ENCODE measurements around the gene TSPYL4.

TSPYL4 gene

DNA sequence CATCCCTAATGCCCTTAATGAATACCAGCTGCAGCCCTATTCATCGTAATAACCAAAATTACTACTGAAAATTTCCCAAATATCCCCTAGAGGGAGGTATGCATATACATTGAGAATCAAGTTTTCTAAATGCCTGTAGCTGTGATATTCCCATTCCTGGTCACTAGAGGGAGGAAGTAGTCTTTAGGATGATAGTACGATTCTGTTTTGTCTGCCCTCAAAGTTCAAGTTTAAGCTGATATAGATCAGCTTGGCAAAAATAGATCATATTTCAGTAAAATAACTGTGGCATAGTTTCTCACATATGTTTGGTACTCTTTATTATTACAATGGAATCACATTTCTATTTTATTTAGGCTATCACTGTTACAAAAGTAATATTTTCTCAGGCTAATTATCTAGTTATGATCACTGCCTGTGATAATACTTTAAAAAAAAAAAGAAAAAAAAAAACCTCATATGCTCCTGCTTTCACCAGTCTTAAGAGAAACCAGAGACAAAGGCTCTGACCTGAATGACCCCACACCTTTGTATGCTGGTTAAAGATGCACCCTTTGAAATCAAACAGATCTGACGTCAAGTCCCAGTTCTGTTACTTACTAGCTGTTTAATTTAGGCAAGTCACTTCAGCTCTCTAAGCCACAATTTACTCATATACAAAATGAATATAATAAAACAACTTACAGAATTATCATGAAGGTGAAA, 14.9 kb upstream of the TSPYL4 start:
- no peak for DNase-seq

DNA sequence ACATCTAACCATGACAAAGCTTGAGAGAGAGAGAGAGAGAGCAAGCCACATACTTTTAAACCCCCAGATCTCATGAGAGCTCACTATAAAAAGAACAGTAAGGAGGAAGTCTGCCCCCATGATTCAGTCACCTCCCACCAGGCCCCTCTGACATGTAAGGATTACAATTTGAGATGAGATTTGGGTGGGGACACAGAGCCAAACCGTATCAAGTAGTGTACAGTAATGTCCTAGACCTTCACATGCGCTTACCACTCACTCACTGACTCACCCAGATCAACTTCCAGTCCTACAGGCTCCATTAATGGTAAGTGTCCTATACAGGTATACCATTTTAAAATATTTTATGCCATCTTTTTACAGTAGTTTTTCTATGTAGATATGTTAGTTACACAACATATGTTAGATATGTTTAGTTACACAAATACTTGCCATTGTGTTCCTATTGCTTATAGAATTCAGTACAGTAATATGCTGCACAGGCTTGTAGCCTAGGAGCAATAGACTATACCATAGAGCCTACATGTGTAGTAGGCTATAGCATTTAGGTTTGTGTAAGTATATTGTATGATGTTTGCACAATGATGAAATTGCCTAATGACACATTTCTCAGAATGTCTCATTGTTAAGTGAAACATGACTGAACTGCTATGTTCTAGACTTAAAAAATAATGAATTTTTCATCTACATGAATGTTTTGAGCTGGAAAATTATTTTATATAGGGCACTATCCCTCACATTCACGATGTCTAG, 14.1 kb upstream of the TSPYL4 start:
- no peak for DNase-seq

DNA sequence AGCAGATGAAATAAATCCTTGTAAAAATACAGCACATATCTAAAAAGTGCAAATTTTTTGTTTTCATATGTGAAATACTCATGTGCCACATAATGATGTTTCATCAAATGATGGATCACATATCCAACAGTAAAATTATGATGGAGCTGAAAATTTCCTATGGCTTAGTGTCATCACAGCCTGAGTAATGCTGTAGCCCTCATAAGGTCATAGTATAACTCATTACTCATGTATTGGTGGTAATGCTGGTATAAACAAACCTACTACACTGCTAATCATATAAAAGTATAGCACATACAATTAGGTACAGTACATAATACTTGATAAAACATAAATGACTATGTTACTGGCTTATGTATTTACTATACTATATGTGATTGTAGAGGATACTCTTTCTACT, 12.9 kb upstream of the TSPYL4 start:
- no peak for DNase-seq

DNA sequence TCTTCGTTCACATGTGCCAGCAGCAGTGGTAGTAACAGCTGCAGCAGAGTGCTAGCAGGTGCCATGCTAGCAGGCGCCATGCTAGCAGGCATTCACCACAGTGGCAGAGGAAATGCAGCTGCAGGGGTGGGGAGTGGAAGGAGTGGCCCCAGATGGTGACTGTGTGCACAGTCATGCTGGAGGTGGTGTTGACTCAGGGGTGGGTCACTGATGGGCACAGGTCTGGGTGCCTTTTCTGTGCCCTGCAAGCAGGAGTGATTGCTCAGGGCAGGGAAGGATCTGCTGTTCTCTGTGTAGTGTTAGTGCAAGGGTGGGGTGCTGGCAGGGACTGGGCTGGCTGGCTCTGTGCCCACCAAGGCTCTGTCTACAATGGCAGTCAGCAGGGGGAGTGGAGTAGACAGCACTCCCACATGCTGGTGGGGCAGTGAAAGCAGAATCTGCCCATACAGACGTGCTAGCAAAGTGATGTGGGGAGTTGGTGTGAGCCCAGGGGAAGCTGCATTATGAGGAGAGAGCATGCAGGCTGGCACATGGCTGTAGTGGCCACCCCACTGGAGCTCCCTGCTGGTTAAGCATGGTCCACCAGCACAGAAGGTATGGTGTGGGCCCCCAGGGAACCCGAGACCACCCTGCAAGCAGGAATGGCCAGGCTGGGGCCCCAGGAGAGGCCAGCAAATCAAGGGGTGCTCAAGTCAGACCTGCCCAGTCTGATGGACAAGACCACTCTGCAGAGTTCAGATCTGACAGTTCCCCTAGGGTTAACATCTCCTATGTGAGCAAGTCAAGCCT, 11.4 kb upstream of the TSPYL4 start:
- DNase-seq = no peak

DNA sequence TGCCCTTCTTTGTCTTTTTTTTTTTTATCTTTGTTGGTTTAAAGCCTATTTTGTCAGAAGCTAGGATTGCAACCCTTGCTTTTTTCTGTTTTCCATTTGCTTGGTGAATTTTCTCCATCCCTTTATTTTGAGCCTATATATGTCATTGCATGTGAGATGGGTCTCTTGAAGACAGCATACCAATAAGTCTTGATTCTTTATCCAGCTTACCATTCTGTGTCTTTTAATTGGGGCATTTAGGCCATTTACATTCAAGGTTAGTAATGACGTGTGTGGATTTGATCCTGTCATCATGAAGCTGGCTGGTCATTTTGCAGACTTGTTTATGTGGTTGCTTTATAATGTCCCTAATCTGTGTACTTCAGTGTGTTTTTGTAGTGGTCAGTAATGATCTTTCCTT, 9.5 kb upstream of the TSPYL4 start:
- no peak for DNase-seq

DNA sequence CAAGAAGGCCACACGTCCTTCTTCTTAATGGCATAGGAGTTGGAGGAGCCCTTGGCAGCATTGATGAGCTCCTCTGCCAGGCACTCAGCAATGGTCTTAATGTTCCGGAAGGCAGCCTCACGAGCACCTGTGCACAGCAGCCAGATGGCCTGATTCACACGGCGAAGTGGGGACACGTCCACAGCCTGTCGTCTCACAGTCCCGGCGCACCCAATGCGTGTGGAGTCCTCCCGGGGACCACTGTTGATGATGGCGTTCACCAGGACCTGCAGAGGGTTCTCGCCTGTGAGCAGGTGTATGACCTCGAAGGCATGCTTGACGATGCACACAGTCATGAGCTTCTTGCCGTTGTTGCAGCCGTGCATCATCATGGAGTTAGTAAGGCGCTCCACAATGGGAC, 4.6 kb upstream of the TSPYL4 start:
- no peak for DNase-seq

DNA sequence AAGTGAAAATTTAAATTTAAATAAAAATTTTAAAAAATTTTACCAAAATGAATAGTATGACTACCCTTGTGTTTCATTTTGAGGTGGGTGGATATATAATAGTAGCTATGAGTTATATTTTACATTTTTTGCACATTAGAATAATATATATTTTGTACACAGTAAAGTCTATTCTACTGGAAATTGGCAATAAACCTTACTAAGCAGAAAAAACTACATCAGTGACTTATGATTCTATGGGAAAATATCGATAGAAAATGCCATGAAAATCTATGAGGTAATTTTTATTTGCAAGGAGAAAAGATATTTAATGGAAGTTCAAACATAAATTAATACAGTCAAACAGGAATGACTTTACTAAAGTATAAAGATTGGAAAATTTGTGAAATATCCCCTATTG, 2.8 kb upstream of the TSPYL4 start:
- no peak for DNase-seq

DNA sequence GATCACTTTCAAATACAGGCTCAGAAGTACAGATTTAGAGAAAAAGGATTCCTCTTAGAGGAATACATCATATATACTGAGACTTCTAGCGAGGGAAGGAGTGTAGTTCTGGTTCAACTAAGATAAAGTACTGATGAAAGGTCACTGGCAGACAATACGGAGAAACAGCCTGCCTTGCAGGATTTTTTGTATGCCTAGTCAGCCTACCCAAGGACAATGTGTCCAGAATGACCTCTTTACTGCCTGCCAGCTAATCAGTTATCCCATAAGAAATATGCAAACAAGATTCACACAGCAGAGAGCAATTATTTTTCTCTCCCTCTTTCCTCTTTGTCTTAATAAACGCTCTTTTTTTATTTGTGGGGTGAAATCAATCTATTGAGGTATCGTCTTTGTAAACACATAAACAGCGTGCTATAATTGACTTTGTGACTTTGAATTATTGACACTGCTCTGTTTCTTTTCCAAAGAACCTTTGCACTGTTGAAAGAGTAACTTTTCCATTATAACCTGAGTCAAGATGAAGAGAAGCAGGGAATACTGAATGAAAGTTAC, 1.4 kb upstream of the TSPYL4 start:
- DNase-seq = no peak

DNA sequence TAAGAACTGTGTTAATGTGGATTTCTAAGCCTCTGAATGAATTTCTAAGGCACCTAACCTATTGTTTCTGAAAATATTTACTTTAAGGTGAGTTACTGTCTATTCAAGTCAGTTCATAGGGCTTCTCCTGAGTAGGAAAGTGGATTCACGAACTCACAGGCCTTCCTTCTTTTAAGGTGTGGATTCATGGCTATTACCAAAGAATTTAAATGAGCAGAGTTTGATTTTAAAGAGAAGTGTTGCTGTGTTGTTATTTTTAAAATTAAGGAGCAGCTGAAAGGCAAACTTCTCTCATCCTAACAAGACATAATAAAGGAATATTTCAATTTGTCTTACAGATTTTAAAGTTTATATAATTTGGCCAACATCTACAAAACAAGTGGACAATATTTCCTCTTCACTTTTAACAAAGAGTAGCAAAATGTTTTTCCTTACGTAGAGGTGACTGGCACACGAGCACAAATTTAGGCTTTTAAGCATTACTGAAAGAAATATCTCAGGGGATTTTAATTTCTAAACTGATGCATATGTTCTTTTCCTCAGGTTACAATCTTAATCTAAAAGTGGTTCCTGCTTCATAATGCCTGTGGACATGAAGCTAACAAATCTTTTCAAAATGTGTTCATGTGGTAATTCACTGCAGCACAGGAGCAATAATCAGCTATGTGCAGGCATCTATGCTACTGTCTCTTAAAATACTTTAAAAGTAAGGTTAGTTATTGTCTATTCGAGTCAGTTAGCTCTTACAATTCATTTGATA, 602 bp upstream of the TSPYL4 start:
- no peak for DNase-seq

DNA sequence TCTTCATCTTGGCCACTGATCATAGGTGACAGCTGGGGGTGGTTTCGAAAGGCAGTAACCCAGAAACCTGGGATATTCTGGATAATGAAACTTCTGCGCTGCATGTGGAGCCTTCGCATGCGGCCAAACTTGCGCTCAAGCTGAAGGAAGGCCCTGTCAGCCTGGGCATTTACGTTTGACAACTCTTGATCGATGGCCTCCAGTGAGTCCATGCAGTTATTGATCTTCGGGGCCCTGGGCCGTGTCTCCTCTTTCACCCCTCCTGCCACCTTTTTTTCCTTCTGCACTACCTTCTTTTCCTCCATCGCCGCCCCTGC, 729 bp downstream of the TSPYL4 start:
- no peak for DNase-seq

DNA sequence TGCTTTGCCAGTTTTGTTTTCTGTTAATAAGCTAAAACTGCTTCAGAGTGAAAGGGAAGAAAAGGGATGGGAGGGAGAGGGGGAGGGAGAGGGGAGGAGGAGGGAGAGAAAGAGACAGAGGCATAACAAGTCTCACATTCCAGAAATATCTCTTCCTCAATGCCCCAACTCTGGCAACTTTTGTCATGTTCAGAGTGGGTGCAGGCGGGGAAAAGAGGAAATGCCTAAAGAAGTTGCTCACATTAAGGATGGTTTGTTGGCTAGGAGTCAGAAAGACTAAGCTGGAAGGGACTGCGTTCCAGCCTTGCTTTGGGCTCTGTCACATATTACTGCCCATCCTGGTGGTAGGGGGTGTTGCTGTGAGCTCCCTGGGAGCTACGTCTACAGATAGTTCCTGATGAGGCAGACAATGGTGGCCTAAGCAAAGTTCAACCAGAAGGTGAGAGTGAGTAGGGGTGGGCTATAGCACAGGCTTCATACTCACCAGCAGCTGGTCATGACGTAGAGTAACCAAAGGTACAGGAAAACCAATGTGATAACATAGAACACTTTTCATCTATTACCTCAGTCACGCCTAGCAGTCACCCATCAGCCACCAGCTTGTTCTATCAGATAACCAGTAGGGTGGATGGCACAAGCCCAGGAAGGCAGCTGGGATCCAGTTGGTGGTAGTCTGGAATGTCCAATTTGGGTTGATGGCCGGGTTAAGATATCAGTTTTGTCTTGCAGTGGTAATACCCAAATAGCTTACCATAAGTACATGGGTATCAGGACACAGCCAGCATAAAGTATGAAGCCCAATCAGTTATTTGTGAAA, 2.1 kb downstream of the TSPYL4 start:
- no peak for DNase-seq

DNA sequence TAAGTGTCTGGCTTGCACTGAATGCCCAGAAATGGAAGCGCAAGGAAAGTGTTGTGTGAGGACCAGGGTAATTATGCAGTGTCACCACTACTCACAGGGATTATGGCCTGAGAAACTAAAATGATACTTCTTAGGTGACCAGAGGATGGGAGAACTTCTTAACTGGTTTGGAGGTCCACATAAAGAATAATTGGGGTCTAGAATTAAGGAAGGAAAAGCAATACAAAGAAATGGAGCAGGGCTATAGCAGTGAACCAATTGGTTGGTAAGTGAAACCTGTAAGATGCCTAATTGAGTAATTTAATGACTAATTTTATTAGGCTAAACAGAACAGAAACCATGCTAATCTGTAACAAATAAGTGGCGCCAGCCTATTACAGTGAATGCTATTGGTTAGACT, 5.3 kb downstream of the TSPYL4 start:
- no peak for DNase-seq

DNA sequence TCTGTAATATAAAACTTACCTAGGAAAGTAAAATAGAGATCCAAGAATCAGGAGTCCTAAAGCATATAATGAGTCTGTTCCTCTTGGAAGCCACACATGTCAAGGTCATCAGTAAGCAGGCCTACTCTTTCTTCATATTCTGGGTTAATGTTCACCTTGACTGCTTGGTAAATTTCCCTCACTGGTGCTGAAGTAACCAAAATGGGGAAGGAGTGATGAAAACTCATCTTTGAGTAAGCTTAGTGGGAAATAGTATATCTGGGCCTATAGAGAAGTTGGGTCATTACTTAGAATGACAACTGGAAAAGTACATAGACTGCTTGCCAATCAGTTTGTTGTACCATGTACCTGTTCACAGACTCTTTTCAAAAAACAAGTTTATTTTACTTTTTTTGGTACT, 6.6 kb downstream of the TSPYL4 start:
- DNase-seq = no peak

DNA sequence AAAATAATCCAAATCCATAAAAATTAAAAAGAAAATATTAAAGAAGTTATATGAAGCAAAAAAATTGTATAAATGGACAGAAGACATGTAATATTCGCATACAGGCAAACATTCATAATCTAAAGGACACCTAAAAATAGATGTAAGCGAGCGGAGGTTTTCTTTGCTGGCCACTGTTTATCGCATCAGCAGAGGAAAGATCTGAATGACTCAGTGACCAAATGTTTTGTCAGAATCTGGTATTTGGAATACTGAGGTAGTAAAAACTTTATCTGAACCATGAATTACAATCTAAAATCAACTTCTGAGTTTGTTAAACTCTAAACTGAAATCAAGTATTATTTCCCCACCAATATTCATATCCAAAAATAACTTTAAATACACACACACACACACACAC, 7.8 kb downstream of the TSPYL4 start:
- no peak for DNase-seq

DNA sequence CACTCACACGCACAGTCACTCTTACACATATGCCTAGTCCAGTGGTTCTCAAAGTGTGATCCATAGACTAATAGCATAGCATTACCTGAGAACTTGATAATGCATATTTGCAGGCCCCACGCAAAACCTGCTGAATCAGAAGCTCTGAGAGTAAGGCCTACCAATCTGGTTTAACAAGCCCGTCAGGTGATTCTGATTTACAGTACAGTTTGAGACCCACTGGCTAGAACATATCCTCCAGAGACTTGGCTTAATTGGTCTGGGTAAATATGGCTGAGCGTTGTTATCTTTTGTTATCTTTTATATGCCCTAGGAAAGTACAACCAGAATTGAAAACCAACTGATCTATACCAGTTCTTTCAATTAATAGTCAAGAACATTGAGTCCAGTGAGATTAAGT, 9.6 kb downstream of the TSPYL4 start:
- DNase-seq = no peak

DNA sequence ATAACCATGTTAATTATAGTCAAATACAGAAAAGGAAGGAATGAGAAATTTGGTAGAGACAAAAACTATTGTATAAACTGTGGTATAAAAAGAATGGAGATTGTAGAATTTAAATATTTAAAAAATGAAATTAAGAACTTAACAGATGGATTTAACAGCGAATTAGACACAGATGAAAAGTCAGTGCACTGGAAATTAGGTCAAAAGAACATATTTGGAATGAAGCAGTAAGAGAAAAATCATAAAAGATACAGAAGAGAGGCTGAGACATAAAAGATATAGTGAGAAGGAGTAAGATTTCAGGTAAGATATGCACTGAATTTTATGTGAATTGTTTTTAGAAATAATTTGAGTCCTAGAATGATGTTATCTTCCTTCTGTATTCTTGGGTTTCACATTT, 14.0 kb downstream of the TSPYL4 start:
- no peak for DNase-seq

DNA sequence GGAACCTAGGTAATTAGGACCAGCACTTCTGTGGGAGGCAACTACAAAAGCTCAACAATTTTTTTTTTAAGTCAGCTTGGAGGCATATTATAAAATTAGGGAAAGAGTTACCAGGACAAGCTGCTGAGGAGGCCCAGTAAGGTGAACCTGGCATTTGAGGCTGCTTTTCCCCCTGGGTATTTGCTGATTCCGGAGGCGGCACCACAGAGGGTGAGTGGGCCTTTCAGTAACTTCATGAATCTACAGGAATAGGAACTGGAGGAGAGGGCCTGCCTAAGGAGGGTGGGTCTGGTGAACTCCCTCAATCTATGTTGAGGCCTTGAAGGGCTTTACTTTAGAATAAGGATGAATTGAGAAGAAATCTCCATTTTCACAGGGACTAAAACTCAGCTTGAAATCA, 14.6 kb downstream of the TSPYL4 start:
- DNase-seq = no peak

DNA sequence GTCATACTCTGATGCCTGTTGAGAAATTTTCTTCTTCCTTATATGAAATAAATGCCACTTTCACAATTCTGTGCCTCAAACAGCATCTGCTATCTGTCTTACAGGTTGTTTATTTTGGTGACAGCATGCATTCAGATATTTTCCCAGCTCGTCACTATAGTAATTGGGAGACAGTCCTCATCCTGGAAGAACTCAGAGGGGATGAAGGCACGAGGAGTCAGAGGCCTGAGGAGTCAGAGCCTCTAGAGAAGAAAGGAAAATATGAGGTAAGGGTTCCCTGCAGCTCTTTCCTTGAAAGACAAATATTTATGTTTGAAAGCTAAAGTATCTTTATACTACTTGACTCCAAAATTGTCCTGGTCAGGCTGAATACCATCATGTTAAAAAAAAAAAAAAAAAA, 15.8 kb downstream of the TSPYL4 start:
- DNase-seq = no peak

DNA sequence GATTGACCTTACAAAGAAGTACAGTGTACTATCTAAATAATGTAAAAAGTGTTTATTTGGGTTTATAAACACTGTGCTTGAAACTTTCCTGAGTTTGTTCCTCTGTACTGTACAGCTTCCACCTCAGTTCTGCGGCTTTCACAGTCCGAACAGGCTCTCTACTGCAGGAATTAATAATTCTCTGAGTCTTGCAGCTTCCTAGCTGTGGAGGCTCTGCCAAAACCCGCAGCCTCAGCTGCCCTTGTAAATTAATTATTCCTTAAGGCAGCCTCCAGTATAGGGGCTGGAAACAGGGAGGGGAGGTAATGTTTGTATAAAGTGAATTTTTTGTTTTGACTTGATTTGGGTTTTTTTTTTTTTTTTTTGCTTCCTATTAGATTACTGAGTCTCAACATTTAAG, 19.2 kb downstream of the TSPYL4 start:
- DNase-seq = no peak

DNA sequence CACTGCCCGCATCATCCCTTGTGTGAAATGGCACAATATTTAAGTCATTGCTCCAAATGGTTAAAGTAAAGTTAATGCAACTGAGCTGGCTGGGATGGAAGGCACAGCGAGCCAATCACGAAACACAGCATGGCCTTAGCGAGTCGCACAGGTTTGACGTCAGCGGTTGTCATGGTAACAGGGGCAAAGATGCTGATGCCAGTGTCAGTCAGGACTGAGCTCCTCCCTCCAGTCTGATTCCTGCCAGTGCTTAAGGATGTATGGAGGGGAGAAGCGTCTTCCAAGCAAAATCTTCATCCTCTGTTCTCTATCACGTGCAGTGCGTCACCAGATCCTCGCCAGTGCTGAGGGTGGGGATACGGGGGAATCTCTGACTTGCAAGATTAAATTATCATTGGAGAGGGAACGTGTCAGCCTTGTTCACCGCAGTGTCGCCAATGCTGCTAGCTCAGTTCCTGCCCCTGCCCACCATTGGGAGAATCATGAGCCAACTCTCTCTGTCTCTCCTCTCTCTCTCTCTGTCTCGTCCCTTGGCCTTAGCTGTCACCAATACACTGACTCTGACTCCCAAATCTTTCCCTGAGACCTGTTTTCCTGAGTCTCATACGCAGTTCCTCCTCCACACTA, 24.5 kb downstream of the TSPYL4 start:
- no peak for DNase-seq

DNA sequence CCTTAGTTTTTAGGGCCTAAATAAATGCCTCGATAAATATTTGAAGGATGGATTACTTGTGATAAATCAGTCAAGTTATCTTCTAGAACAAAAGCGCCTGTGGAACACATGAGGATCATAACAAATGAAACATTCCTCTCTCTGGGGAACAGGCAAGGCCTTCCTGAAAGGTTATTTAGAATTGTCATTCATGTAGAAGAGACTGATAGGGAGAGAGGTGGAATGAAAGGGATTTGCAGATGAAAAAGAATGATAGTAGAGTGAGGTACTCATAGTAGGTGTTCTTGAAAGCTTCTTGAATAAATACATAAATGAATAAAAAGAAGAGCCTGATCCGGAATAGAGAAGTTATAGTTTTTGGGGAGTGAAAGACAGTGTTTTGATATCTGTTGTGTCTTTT, 30.5 kb downstream of the TSPYL4 start:
- DNase-seq = no peak

DNA sequence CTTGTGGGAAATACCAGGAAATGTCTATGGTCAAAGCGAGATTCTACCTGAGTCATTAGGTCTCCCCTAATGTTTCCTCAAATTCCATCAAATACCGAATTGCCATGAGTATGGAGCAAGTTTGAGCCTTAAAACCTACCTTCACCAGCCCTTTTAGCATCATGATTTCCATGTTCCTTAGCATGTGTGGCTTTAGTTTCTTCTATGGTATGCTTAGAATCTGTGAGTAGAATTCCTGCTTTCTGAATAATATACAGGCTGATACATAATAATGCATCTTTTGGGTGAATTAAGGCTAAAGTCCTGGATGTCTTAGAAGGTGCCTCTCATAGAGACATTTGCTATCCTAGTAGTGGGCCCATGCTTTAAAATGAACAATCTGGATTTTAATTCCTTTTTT, 32.0 kb downstream of the TSPYL4 start:
- no peak for DNase-seq
